HG03095 (cell line): ENCODE measurements around the gene OR2AP1.
"Not testable (repeated sequence)": the region's sequence is repeated elsewhere in the genome, so short reads cannot be mapped to it uniquely, and the experiment has no call there.

Experiments used
- ATAC-seq: cut with Tn5 transposase; IDR thresholded peaks from one replicate; pipeline ENCODE4 v1.9.1; 2021; ENCODE audit warnings: moderate library complexity; ENCODE audit not compliant: unreplicated experiment

Gene OR2AP1

GRCh38 chr12:55572168-55572567 lies at the start of gene OR2AP1:
OR2AP1 (plus strand) TSS chr12:55572468; CDS start chr12:55574415, 1,947 bp downstream.
- ATAC-seq = no peak

GRCh38 chr12:55548235-55548634 lies 24.0 kb upstream of the OR2AP1 start:
- ATAC-seq = not testable (repeated sequence)

GRCh38 chr12:55548756-55549155 lies 23.5 kb upstream of the OR2AP1 start:
- no peak for ATAC-seq

DNA sequence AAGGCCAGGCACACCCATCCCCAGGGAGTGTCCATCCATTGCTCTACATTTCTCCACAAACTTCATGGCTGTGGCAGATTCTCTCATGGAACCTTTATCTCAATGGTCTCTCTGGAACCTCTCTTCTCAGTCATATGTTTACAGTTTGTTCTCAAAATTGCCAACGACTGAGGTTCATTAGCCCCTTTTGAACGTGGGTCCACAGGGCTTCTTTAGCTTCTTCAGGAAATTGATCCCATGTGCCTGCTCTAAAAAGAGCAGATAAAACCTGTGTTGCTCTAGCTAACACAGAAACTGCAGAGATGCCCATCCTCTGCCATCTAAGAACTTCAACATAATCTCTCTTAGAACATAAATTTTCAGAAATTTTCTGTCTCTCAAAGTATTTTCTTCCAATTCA lies 23.0 kb upstream of the OR2AP1 start, which contains the start of gene OR6C4:
TSS of gene OR6C4 (plus strand) at position 301 of the 400 bp plus-strand sequence. CDS start 1,625 bp downstream, outside the sequence.
- ATAC-seq = no peak

GRCh38 chr12:55554296-55554695 lies 18.0 kb upstream of the OR2AP1 start:
- no peak for ATAC-seq

DNA sequence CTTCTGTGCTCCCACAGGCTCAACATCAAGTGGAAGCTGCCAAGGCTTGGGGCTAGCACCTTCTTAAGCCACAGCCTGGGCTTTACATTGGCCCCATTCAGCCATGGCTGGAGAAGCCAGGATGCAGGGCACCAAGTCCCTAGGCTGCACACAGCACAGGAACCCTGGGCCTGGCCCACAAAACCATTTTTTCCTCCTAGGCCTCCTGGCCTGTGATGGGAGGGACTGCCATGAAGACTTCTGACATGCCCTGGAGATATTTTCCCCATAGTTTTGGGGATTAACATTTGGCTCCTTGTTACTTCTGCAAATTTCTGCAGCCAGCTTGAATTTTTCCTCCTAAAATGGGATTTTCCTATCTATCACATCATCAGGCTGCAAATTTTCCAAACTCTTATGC lies 2.2 kb upstream of the OR2AP1 start:
- not testable (repeated sequence) for ATAC-seq

DNA sequence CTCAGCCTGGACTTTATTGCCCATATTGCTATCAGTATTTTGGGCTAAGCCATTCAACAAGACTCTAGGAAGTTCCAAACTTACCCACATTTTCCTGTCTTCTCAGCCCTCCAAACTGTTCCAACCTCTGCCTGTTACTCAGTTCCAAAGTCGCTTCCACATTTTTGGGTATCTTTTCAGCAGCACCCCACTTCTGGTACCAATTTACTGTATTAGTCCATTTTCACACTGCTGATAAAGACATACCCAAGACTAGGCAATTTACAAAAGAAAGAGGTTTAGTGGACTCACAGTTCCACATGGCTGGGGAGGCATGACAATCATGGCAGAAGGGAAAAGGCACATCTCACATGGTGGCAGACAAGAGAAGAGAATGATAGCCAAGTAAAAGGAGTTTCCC lies 1.6 kb upstream of the OR2AP1 start:
- ATAC-seq = not testable (repeated sequence)

DNA sequence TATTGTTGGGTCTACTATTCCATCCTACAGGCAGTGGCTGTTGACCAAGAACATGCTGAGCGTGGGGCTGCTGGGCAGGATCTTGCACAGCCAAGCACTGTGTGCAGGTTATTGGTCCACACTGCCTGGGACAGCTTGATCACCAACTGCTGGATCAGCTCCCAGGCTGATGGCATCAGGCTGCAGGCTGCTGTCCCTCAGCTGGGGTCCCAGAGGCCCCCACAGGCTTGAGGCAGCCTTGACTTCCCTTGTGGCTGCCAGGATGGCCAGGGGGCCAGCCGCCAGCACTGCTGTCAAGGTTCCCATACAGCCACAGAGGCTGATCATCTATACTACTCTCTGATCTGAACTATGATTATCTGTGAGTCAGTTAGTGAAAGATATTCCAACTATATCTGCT lies 9.8 kb downstream of the OR2AP1 start:
- no peak for ATAC-seq

GRCh38 chr12:55585817-55586216 lies 13.5 kb downstream of the OR2AP1 start:
- no peak for ATAC-seq

DNA sequence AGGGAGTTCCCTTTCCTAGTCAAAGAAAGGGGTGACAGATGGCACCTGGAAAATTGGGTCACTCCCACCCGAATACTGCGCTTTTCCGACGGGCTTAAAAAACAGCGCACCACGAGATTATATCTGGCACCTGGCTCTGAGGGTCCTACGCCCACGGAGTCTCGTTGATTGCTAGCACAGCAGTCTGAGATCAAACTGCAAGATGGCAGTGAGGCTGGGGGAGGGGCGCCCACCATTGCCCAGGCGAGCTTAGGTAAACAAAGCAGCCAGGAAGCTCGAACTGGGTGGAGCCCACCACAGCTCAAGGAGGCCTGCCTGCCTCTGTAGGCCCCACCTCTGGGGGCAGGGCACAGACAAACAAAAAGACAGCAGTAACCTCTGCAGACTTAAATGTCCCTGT lies 17.9 kb downstream of the OR2AP1 start:
- not testable (repeated sequence) for ATAC-seq

DNA sequence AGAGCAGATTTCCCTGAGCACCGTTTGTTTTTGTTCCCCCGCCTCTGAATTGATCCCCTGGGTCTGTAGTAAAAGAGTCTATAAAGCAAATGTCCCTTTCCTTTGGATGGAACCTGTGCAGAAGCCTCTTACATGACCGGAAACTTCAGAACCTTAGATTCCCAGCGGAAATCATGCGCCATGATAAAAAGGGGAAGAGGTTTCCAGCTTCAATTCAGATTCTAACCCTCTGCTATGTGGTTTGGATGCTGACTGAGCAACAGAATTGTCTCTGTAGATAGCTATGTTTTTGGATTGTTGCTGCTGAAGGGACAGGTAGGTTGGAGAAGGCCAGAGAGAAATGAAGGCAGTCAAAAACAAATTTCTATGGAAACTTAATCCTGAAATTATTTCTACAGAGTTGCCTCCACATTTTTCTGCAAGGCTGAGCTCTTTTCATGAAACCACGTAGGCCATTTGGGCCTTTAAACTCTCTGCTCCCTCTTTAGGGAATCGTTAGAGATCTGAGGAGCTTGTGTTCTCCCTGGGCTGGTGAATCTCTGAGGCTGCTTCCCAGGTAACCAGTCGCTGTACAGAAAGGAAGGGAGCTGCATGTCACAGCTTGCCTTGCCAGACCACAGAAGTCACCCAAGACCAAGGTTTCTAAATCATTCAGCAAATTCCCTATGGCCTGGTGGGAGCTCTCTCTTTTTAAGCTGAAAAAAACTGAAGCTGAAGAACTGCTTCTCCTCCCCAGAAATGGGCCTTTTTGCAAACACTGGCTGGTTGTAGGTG lies 35.7 kb downstream of the OR2AP1 start:
- ATAC-seq = no peak

- ATAC-seq = no peak
These were observed 38.3 kb downstream of the OR2AP1 start for GRCh38 chr12:55610598-55610997.

DNA sequence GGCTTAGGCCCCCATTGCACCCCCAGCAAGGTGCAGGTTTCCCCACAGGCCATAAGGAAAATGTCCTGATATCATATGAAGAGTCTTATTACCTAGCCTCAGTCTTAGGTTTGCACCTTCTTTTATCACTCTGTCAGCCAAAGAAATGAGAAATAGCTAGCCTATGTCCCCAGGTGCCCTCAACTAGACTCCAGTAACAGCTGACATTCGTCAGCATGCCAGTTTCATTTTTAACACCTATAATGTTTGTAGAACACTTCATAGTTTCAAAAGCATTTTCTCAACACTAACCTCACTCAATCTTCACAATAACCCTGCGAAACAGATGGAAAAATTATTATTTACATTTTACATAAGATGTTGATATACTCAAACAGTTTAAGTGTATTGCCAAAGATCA lies 40.4 kb downstream of the OR2AP1 start:
- no peak for ATAC-seq

- no peak for ATAC-seq
These were observed 42.5 kb downstream of the OR2AP1 start for GRCh38 chr12:55614764-55615163.

- ATAC-seq = peak; percentile 82
These were observed 47.3 kb downstream of the OR2AP1 start for GRCh38 chr12:55619354-55620138.

DNA sequence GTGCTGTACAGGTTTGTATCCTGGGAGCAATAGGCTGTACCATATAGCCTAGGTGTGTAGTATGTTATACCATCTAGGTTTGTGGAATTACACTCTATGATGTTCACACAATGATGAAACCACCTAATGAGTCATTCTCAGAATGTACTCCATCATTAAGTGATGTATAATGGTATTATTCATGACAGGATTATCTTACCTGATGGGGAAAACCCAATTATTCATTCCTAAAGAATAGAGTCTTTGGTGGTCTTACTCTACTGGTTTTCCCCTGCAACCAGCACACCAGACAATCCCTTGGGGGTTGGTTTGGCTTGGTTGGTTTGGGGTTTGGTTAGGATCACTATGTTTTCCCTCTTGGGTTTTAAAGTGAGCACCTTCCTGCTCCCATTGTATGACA lies 51.8 kb downstream of the OR2AP1 start:
- ATAC-seq = peak; percentile 39
